NCI-H226 (cell line): Measurements from ENCODE around the gene OGT.
"Not testable (repeated sequence)": the region's sequence is repeated elsewhere in the genome, so short reads cannot be mapped to it uniquely, and the experiment has no call there.

Experiments used
- DNase-seq: peaks from one replicate; pipeline ENCODE4 v3.0.0-alpha.2; 2015

Gene OGT

GRCh38 chrX:71541210-71542022, 8.5 kb downstream of the OGT start:
- DNase-seq = peak; percentile 69

- peak; percentile 44 for DNase-seq
These were observed 9.5 kb downstream of the OGT start for GRCh38 chrX:71542411-71542810.

- DNase-seq = no peak
These were observed 9.9 kb downstream of the OGT start for GRCh38 chrX:71542825-71543224.

GRCh38 chrX:71543316-71543715, 10.4 kb downstream of the OGT start:
- DNase-seq = peak; percentile 80

- DNase-seq = no peak
These were observed 12.5 kb downstream of the OGT start for GRCh38 chrX:71545364-71545763.

- no peak for DNase-seq
These were observed 14.0 kb downstream of the OGT start for GRCh38 chrX:71546879-71547278.

GRCh38 chrX:71547339-71547738, 14.4 kb downstream of the OGT start:
- DNase-seq = no peak

GRCh38 chrX:71549986-71550385, 17.1 kb downstream of the OGT start:
- no peak for DNase-seq

GRCh38 chrX:71550578-71550977, 17.7 kb downstream of the OGT start:
- DNase-seq = no peak

GRCh38 chrX:71556036-71556435, 23.1 kb downstream of the OGT start:
- no peak for DNase-seq

- no peak for DNase-seq
These were observed 26.0 kb downstream of the OGT start for GRCh38 chrX:71558920-71559319.

GRCh38 chrX:71559773-71560172, 26.9 kb downstream of the OGT start:
- DNase-seq = not testable (repeated sequence)

- no peak for DNase-seq
These were observed 31.0 kb downstream of the OGT start for GRCh38 chrX:71563921-71564320.

GRCh38 chrX:71565474-71566041, 32.7 kb downstream of the OGT start:
- no peak for DNase-seq

GRCh38 chrX:71571390-71571789, 38.5 kb downstream of the OGT start:
- not testable (repeated sequence) for DNase-seq

GRCh38 chrX:71573590-71573989, 40.7 kb downstream of the OGT start:
- no peak for DNase-seq

GRCh38 chrX:71577682-71578081, 44.8 kb downstream of the OGT start:
- DNase-seq = no peak

- no peak for DNase-seq
These were observed 45.6 kb downstream of the OGT start, which contains the start of gene GCNA for GRCh38 chrX:71578253-71579135. Gene GCNA, plus strand, starts transcription at chrX:71578437. Its CDS starts 2,385 bp downstream, at chrX:71580822.

- DNase-seq = no peak
These were observed 46.5 kb downstream of the OGT start for GRCh38 chrX:71579136-71579989.

- no peak for DNase-seq
These were observed 47.1 kb downstream of the OGT start for GRCh38 chrX:71579990-71580380.

GRCh38 chrX:71581210-71581609, 48.3 kb downstream of the OGT start:
- no peak for DNase-seq

GRCh38 chrX:71586929-71587328, 54.0 kb downstream of the OGT start:
- no peak for DNase-seq

GRCh38 chrX:71593210-71593609, 60.3 kb downstream of the OGT start:
- not testable (repeated sequence) for DNase-seq
